ENCODE results near the gene DROSHA.

The DROSHA gene

GRCh38 chr5:31486441-31486840, 45.5 kb downstream of the DROSHA start:
- H3K4me3 ChIP-seq (replicated peaks; ENCODE audit: low read depth, low read length), result no peak overlapping the region
- no peak for DNase-seq (ENCODE audit: low read depth)
- TF ChIP-seq CTCF (IDR thresholded peaks at IDR 0.05; ENCODE audit: low read length, missing control alignments), result no peak

DNA sequence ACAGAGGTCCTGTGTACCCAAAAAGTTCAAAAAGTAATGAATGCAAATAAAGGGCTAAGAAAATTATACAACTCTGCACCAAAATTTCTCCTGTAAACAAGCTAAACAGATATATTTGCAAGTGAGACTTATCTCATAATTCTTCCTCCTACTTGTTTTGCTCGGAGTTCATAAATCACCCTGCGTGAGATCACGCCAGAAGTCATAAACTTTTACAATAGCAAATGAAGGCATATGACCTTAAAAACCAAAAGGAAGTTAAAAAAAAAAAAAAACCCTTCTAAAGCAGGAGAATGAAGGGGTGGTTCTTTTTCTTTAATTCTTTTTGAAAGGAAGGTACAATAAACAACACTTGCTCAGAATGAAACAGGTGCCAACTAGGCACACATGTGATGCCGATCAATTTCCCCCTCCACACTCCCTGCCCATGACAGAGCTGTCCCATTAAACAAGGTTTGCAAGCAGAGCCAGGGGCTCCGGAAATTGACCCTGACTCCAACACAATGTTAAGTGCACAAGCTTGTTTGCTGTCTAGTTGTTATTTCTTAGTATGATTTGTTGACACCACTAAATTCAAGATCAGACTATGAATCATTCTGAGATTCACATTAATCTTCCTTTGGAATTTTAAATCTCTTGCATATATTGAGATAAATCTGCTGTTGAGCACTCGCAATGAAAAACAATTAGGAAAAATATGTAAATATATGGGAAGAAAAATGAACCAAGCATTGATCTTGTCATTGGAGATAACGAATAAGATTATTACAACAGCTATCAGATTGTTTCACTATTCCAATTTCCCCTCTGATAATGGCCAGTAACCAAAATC, 46.3 kb downstream of the DROSHA start:
- TF ChIP-seq CTCF (IDR thresholded peaks at IDR 0.05; ENCODE audit: low read length, missing control alignments), result no peak
- no peak overlapping the region for H3K4me3 ChIP-seq (replicated peaks; ENCODE audit: low read depth, low read length)
- DNase-seq (ENCODE audit: low read depth), result no peak

GRCh38 chr5:31481531-31482165, 50.2 kb downstream of the DROSHA start:
- no peak for DNase-seq (ENCODE audit: low read depth)
- TF ChIP-seq CTCF (IDR thresholded peaks at IDR 0.05; ENCODE audit: low read length, missing control alignments), result no peak
- no peak overlapping the region for H3K4me3 ChIP-seq (replicated peaks; ENCODE audit: low read depth, low read length)

DNA sequence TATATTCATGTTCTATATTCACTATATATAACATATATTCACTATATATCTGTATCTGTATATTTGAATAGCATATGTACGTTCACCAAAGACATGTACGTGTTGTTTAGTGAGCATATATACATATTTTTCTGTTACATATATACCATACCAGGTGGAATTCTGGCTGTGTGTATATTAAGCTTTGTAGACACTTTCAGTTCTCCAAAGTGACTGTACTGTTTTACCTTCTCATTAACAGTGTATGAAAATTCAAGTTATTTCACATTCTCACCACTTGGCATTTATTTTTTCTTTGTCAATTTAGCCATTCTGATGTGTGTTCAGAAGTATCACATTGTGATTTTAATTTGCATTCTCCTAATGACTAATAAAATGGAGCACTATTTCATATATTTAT, 52.2 kb downstream of the DROSHA start:
- DNase-seq (ENCODE audit: low read depth), result no peak
- TF ChIP-seq CTCF (IDR thresholded peaks at IDR 0.05; ENCODE audit: low read length, missing control alignments), result no peak

GRCh38 chr5:31478901-31479300, 53.0 kb downstream of the DROSHA start:
- peak; percentile 46 for DNase-seq (ENCODE audit: low read depth)
- H3K4me3 ChIP-seq (replicated peaks; ENCODE audit: low read depth, low read length), result no peak overlapping the region
- no peak for TF ChIP-seq CTCF (IDR thresholded peaks at IDR 0.05; ENCODE audit: low read length, missing control alignments)

More for the DNA sequence above, 52.2 kb downstream of the DROSHA start:
- H3K4me3 ChIP-seq (replicated peaks; ENCODE audit: low read depth, low read length), result no peak overlapping the region

GRCh38 chr5:31477971-31478370, 53.9 kb downstream of the DROSHA start:
- no peak for DNase-seq (ENCODE audit: low read depth)
- TF ChIP-seq CTCF (IDR thresholded peaks at IDR 0.05; ENCODE audit: low read length, missing control alignments), result no peak
- H3K4me3 ChIP-seq (replicated peaks; ENCODE audit: low read depth, low read length), result no peak overlapping the region
